MCF 10A (cell line): ENCODE data around the gene ST7L. TPM values are rescaled to one million over a fixed set of nuclear protein-coding genes. Genes with fewer than 3 reads are reported as not detected.

Experiments
- BruUV-seq: library from RNA; stranded (reverse); fragments of 400-500 nt; replicated peaks from 2 replicates; lab custom pipeline; 2021; lab: Mats Ljungman, UMichigan
- CTCF ChIA-PET: fragments of 300-600 bp; sonication (Branson Sonifier 250); formaldehyde crosslinking; extraction: SDS; loops from one replicate; lab custom pipeline; 2021; ENCODE audit warnings: antibody characterized with exemption, inconsistent platforms; lab: Yijun Ruan, JAX
- POLR2A ChIA-PET: fragments of 300-600, 350-650 bp; sonication (Branson Sonifier 250); formaldehyde crosslinking; extraction: SDS; loops from one replicate; lab custom pipeline; 2020; ENCODE audit warnings: antibody characterized with exemption, inconsistent platforms; lab: Yijun Ruan, JAX
- DNase-seq: peaks from one replicate; pipeline ENCODE4 v3.0.0-alpha.2; 2018; ENCODE audit not compliant: unreplicated experiment
- H3K27ac Mint-ChIP-seq: one replicate; pipeline ENCODE4 v1.8.0; 2022; ENCODE audit warnings: mild to moderate bottlenecking, low read depth, mixed read lengths; ENCODE audit not compliant: unreplicated experiment
- H3K27me3 Mint-ChIP-seq: one replicate; pipeline ENCODE4 v1.8.0; 2022; ENCODE audit warnings: mixed read lengths; ENCODE audit not compliant: insufficient read depth, unreplicated experiment
- H3K36me3 Mint-ChIP-seq: one replicate; pipeline ENCODE4 v1.8.0; 2022; ENCODE audit warnings: mild to moderate bottlenecking, moderate library complexity, mixed read lengths; ENCODE audit not compliant: insufficient read depth, unreplicated experiment
- H3K4me1 Mint-ChIP-seq: one replicate; pipeline ENCODE4 v1.8.0; 2022; ENCODE audit warnings: mixed read lengths; ENCODE audit not compliant: insufficient read depth, unreplicated experiment
- H3K4me3 Mint-ChIP-seq: one replicate; pipeline ENCODE4 v1.8.0; 2022; ENCODE audit warnings: mild to moderate bottlenecking, moderate library complexity, mixed read lengths; ENCODE audit not compliant: unreplicated experiment
- H3K9me3 Mint-ChIP-seq: one replicate; pipeline ENCODE4 v1.8.0; 2022; ENCODE audit warnings: mixed read lengths; ENCODE audit not compliant: unreplicated experiment
- intact Hi-C: fragments of 100-400 bp; cut with micrococcal nuclease; formaldehyde crosslinking; loops from 2 replicates; pipeline ENCODE4 v1.14.1; 2022
- total RNA-seq: library from RNA; stranded (reverse); gene quantifications from 2 replicates; pipeline ENCODE4 v1.2.3, GENCODE V29; 2022
- TF ChIP-seq, protein P1 (sequence below): fragments of 200-600 bp; IDR thresholded peaks from one replicate; pipeline ENCODE4 v1.8.0; 2022; ENCODE audit warnings: antibody characterized with exemption, mild to moderate bottlenecking; ENCODE audit not compliant: unreplicated experiment

Gene ST7L
- total RNA-seq, 1 experiment from 2014 or later: 25.5 TPM

DNA sequence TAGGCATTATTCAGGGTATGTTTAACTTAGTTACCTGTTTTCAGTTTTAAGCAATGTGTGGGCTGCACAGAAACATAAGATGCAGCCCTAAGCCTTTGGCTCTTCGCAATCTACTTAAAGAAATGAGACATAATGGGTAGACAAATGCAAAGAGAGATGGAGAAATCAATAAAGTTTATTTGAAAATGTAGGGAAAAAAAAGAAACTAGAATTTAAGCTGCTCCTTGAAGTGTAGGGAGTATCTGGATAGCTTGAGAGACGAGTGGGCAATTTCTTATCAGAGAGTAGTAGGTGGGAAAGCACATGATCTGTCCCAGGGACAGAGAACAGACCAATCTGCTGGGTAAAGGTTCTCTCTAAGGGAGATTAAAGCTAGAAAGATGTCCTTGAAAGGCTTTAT lies 101.3 kb downstream of the ST7L start:
- Mint-ChIP-seq H3K9me3 (no peaks in the 10 kb centered on the region), H3K27me3 (no peaks in the 10 kb centered on the region), H3K36me3 (peaks cover 4% of the 10 kb centered on the region), H3K4me3 (no peak overlapping the region), H3K4me1 (no peaks in the 10 kb centered on the region), H3K27ac (no peak overlapping the region)
- TF ChIP-seq, protein P1, sequence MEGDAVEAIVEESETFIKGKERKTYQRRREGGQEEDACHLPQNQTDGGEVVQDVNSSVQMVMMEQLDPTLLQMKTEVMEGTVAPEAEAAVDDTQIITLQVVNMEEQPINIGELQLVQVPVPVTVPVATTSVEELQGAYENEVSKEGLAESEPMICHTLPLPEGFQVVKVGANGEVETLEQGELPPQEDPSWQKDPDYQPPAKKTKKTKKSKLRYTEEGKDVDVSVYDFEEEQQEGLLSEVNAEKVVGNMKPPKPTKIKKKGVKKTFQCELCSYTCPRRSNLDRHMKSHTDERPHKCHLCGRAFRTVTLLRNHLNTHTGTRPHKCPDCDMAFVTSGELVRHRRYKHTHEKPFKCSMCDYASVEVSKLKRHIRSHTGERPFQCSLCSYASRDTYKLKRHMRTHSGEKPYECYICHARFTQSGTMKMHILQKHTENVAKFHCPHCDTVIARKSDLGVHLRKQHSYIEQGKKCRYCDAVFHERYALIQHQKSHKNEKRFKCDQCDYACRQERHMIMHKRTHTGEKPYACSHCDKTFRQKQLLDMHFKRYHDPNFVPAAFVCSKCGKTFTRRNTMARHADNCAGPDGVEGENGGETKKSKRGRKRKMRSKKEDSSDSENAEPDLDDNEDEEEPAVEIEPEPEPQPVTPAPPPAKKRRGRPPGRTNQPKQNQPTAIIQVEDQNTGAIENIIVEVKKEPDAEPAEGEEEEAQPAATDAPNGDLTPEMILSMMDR: no peak
- intact Hi-C loops: no loop called here
- CTCF ChIA-PET: interaction anchor here (0.6 kb wide), 1 partner anchor 203 kb away, joined by 4 read pairs; no protein-coding TSS in a partner anchor
- BruUV-seq: no TSS peak
- DNase-seq: no peak
- POLR2A ChIA-PET: interaction anchor here (1.6 kb wide), 1 partner anchor 26 kb away, joined by 4 read pairs; no protein-coding TSS in a partner anchor

DNA sequence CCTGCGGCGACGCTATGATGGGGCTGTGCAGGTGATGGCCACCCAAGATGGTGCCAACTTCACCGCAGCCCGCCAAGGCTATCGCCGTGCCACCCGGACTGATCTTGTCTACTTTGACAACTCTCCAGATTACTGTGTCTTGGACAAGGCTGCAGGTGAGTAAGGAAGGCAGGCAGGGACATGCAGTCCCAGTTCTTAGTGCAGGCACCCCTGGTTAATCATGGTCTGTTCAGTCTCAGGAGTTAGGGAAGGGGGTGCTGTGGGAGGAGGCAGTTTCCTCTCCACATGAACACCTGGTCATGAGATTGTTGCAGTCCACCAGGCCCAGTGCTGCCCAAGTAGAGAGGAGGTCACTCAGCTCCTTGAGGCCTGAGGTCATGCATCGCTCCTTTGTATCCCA lies 101.7 kb downstream of the ST7L start:
- no peaks in the 10 kb centered on the region for H3K4me1 Mint-ChIP-seq
- TF ChIP-seq, protein P1: no peak
- DNase-seq: no peak
- BruUV-seq: no TSS peak
- no peak overlapping the region for H3K4me3 Mint-ChIP-seq
- CTCF ChIA-PET: interaction anchor here (0.6 kb wide), 2 partner anchors 142 to 204 kb away, joined by 3 to 4 read pairs; no protein-coding TSS in a partner anchor
- H3K27me3 Mint-ChIP-seq: no peaks in the 10 kb centered on the region
- no peak overlapping the region for H3K27ac Mint-ChIP-seq
- no peaks in the 10 kb centered on the region for H3K9me3 Mint-ChIP-seq
- intact Hi-C loops: no loop called here
- H3K36me3 Mint-ChIP-seq: peaks cover under 1% of the 10 kb centered on the region
- POLR2A ChIA-PET: interaction anchor here (1.6 kb wide), 1 partner anchor 27 kb away, joined by 4 read pairs; no protein-coding TSS in a partner anchor

DNA sequence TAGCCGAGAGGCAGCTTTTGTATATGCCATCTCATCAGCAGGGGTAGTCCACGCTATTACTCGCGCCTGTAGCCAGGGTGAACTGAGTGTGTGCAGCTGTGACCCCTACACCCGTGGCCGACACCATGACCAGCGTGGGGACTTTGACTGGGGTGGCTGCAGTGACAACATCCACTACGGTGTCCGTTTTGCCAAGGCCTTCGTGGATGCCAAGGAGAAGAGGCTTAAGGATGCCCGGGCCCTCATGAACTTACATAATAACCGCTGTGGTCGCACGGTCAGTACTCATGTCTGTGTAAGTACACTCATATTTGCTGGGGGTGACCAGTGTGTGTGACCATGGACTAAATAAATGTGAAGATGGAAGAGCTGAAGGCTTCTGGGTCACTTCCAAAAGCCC lies 102.8 kb downstream of the ST7L start:
- H3K36me3 Mint-ChIP-seq: no peaks in the 10 kb centered on the region
- no peak overlapping the region for H3K27ac Mint-ChIP-seq
- CTCF ChIA-PET: interaction anchor here (0.6 kb wide), 1 partner anchor 10 kb away, joined by 3 read pairs; no protein-coding TSS in a partner anchor
- POLR2A ChIA-PET: no interaction called here
- TF ChIP-seq, protein P1: no peak
- H3K9me3 Mint-ChIP-seq: no peaks in the 10 kb centered on the region
- intact Hi-C loops: no loop called here
- no TSS peak for BruUV-seq
- H3K27me3 Mint-ChIP-seq: no peaks in the 10 kb centered on the region
- H3K4me1 Mint-ChIP-seq: no peaks in the 10 kb centered on the region
- no peak overlapping the region for H3K4me3 Mint-ChIP-seq
- no peak for DNase-seq

DNA sequence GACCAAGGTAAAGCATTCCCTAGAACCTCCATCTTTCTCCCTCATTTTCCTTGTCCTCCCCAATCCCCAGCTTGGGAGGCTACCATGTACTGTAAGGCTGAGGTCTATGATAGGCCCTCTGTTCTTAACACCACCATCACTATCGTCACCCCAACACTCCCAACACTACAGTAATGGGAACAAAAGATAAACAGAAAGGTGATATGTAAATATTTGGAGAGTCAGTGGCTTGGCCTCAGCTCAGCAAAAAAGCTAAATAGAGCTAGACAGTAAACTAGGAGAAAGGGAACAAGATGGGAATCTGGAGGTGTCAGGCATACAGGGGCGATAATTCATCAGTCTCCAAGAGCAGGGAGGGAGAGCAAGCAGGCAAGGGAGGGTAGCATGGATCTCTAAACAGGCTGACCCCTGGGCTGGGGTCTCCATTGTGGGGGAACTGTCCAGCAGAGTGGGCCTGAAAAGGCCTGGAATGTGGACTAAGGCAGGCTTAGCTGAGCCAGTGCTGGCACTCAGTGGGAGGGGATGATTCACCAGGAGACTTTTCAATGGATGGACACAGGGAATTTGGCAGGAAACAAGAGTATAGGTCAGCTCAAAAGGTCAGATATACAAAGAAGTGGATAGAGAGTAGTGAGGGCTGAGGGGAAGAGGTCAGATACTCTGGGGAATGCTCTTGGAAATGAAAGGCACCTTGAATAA lies 103.5 kb downstream of the ST7L start:
- POLR2A ChIA-PET: no interaction called here
- CTCF ChIA-PET: interaction anchor here (1.5 kb wide), 1 partner anchor 124 kb away, joined by 5 read pairs; no protein-coding TSS in a partner anchor
- intact Hi-C loops: no loop called here
- TF ChIP-seq, protein P1: no peak
- H3K27ac Mint-ChIP-seq: no peak overlapping the region
- no TSS peak for BruUV-seq
- H3K9me3 Mint-ChIP-seq: no peaks in the 10 kb centered on the region
- no peaks in the 10 kb centered on the region for H3K27me3 Mint-ChIP-seq
- peak; percentile 38 for DNase-seq
- H3K36me3 Mint-ChIP-seq: no peaks in the 10 kb centered on the region
- no peak overlapping the region for H3K4me3 Mint-ChIP-seq
- H3K4me1 Mint-ChIP-seq: no peaks in the 10 kb centered on the region
